Liver (tissue), 2 donors: ENCODE data around the gene FLT1.

Experiments
- EGR1 ChIP-seq, 2 donors: IDR thresholded peaks; 2 replicates each; pipeline ENCODE4 v1.6.1; 2016 to 2018; ENCODE audit warnings: antibody characterized with exemption in 2 of 2, low read depth in 2 of 2
- JUND ChIP-seq, 2 donors: IDR thresholded peaks; 2 replicates each; pipeline ENCODE4 v1.6.1; 2016; ENCODE audit warnings: antibody characterized with exemption in 2 of 2
- TF ChIP-seq, protein P1 (sequence below): IDR thresholded peaks from 2 replicates; pipeline ENCODE4 v1.6.1; 2016; ENCODE audit warnings: antibody characterized with exemption, mild to moderate bottlenecking
- donor health status: healthy.

DNA sequence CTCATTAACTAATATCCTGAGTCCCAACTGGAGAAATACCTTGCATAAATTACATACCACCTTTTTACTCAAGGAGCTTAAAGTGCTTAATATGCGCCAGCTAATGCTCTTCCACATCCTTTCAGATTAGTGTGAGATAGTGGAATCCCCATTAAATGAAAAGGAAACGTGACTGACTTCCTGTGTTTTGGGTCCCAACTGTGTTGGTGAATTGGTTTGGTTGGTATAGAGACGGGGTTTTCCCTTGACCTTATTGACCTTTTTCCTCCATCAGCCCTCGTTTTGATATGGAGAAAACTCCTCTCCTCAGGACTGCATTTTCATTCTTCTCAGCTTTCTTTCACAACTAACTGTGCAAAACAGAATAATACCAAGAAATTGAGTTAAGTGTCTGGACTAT, 193.1 kb downstream of the FLT1 start:
- TF ChIP-seq JUND (IDR thresholded peaks at IDR 0.05) = no peak
- TF ChIP-seq EGR1 (IDR thresholded peaks at IDR 0.05; ENCODE audit: low read depth in 2 of 2) = no peak
- TF ChIP-seq, protein P1, sequence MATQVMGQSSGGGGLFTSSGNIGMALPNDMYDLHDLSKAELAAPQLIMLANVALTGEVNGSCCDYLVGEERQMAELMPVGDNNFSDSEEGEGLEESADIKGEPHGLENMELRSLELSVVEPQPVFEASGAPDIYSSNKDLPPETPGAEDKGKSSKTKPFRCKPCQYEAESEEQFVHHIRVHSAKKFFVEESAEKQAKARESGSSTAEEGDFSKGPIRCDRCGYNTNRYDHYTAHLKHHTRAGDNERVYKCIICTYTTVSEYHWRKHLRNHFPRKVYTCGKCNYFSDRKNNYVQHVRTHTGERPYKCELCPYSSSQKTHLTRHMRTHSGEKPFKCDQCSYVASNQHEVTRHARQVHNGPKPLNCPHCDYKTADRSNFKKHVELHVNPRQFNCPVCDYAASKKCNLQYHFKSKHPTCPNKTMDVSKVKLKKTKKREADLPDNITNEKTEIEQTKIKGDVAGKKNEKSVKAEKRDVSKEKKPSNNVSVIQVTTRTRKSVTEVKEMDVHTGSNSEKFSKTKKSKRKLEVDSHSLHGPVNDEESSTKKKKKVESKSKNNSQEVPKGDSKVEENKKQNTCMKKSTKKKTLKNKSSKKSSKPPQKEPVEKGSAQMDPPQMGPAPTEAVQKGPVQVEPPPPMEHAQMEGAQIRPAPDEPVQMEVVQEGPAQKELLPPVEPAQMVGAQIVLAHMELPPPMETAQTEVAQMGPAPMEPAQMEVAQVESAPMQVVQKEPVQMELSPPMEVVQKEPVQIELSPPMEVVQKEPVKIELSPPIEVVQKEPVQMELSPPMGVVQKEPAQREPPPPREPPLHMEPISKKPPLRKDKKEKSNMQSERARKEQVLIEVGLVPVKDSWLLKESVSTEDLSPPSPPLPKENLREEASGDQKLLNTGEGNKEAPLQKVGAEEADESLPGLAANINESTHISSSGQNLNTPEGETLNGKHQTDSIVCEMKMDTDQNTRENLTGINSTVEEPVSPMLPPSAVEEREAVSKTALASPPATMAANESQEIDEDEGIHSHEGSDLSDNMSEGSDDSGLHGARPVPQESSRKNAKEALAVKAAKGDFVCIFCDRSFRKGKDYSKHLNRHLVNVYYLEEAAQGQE = no peak
